GM18951 (cell line): ENCODE results near the gene PWP2.
"Not testable (repeated sequence)": the region's sequence is repeated elsewhere in the genome, so short reads cannot be mapped to it uniquely, and the experiment has no call there.

Experiments used
- in situ Hi-C: fragments of 300-500 bp; cut with MboI; formaldehyde crosslinking; loops from one replicate; pipeline ENCODE4 v1.12.0; 2022; ENCODE audit warnings: low sequenced_read_pairs, mixed read lengths, inconsistent platforms; ENCODE audit not compliant: unreplicated experiment

The PWP2 gene

DNA sequence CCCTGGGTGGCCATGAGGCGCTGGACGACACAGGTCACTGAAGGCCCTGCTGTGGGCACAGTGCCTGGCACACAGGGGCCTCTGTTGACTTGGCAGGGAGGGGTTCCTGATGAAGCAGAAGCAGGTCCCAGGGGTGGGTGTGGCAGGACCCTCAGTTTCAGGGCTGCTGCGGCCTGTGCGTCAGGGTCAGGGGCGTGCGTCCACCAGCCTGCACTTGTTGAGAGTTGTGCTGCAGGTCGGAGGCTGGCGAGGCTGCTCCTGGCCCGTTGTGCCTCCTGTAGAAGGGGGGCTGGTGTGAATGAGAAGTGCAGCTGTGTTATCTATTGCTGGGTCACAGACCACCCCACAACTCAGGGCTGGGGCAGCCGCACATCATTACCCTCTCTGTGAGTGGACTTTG lies 35.3 kb downstream of the PWP2 start:
- in situ Hi-C loops = loop anchor here (25.0 kb wide), 1 partner anchor 145 kb away; the partner anchor contains the start of gene AIRE

DNA sequence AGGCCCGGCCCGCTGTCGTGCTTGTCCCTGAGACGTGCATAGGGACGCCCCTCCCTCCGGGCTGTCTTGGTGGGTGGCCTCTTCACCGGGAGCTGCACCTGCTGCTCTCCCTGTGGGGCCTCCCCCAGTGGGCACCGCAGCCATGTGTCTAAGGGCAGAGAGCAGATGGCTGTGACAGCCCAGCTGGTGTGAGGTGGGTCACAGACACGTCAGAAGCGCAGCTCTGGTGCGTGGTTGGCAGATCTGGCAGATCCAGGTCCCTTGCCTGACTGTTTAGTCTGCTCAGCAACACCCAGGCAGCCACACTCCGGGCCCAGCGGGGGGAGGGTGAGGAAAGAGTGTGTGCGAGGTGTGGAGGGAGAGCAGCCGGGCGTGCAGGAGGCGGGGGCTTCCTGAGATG lies 36.2 kb downstream of the PWP2 start:
- in situ Hi-C loops = loop anchor here (25.0 kb wide), 1 partner anchor 144 kb away; the partner anchor contains the start of gene AIRE

DNA sequence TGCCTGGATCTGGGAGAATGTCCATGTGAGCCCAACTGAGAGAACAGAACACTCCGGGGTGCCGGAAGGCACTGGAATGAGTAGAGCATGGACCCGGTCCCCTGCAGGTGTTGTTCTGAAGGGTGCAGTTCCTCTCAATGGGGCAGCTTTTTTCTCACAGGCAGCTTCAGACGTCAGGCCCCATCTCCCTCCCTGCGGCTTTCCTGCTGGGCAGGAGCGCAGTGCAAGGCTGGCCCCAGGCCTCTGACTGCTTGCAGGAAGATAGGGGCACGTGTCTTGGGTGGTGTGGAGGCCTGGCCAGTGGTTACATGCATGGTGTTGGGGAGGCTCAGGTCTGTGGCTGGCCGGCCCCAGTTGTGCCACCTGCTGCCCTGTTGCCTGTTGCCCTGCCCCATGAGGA lies 36.8 kb downstream of the PWP2 start:
- in situ Hi-C loops = loop anchor here (25.0 kb wide), 1 partner anchor 143 kb away; the partner anchor contains the start of gene AIRE

DNA sequence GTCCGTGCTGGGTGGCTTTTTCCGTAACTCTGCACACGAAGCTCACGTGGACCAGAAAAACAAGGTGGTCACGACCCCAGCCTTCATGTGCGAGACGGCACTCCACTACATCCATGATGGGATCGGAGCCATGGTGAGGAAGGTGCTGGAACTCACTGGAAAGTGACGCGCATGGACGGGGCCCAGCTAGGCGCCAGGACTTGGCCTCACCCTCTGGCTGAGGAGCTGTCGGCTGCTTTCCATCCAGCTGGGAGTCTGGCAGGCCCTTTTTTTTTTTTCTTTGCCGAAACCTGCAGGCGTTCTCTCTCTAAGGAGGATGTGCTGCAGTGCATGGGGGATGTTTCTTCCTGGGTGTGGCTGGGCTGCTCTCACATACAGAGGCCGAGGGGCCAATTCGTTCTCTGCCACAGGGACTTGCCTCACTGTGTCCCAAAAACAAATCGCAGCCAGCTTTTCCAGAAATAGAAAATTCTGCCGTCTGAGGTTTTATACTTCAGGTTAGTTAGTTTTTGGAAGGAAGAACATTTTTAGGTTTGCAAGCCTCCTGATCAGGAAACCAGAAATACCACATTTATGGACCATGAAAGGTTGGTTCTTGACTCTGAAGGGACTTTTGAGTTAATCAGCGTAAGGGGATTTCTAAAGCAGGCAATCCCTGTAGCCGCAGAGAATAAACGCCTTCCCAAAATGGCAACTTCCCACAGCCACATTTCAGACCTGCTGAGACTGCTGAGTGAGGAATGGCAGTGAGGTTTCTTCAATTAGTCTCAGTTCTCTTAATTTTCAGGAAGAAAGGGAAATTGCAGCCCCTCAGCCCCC lies 37.8 kb downstream of the PWP2 start:
- in situ Hi-C loops = loop anchor here (25.0 kb wide), 1 partner anchor 142 kb away; the partner anchor contains the start of gene AIRE

DNA sequence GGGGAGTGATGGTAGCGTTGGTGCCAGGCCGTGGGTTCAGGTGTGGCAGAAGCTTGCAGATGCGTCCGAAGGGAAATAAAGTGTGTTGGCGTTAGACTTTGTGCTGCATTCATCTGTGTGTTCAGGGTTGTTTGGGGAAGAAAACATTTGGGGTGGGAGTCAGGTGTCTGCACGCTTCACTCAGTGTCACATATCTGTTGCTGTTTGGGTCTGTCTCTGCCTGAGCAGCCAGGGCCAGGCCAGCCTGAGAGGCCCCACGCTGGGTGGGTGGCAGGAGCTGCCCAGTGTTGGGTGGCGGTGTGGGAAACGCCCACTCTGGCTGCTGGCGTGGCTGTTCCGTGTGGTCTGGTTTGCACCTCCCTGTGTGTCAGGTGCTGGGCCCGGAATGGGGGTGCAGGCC lies 38.4 kb downstream of the PWP2 start:
- in situ Hi-C loops = loop anchor here (25.0 kb wide), 1 partner anchor 142 kb away; the partner anchor contains the start of gene AIRE

DNA sequence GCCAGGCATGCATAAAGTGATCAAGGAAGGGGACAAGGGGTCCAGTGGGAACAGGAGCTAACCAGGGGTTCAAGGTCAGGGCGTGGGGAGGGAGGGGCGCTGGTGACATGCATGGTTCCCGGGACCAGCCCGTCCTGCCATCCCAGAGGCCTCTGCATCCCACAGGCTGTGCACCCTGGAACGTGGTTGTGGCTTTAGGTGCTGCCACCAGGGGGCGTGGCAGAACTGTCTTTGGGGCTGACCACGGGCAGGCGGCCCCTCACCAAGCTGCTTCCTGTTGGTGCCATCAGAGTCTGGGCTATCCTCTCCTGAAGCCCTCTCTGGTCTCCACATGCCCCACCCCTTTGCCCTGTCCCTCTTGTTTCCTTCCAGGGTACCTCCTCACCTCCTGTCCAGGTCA lies 39.9 kb downstream of the PWP2 start:
- in situ Hi-C loops = loop anchor here (25.0 kb wide), 1 partner anchor 140 kb away; the partner anchor contains the start of gene AIRE

DNA sequence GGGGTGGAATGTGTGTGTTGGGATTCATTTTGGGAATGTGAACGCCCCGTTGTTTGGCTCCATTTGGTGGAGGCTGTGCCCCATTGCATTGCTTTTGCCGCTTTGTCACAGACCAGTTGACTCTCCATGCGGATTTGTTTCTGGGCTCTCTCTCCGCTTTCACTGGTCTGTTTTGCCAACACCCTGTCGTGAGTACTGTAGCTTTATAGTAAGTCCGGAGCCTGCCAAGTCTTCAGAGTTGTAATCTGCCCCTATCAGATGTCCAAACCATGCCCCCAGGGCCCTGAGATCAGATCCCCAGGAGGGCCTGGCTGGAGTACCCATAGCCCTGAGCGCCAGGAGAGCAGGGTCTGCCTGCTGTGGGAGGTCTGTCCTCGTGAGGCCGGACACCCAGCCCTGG lies 43.1 kb downstream of the PWP2 start:
- in situ Hi-C loops = not testable (repeated sequence)

DNA sequence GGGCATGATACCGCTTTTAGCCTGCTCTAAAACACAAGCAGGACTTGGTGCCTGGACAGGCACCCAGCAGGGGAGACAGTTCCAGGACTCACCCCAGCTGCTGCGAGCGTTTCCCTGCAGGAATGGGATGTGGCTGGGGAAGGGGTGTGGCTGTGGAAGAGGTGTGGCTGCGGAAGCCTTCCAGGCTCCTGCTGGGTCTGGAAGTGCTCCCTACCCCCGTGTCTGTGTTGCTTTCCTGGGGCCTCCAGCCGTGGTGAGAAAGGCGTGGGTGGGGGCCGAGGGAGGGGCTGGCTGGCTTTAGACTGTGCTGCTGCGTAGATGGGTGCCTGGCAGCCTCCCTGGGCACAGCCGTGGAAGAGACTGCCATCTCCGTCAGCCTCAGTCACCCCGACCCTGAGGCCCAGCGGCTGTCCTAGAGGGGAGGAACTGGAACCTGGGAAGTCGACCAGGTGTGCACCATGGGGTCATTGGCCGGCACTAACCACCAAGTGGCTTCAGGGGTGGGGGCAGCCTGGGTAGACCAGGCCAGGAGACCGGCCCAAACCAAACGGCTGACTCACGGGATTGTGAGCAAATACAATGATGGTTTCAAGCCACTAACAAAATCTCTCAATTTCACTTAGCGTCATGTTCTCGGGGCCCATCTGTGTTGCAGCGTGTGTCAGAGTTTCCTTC lies 46.2 kb downstream of the PWP2 start:
- in situ Hi-C loops = not testable (repeated sequence)

DNA sequence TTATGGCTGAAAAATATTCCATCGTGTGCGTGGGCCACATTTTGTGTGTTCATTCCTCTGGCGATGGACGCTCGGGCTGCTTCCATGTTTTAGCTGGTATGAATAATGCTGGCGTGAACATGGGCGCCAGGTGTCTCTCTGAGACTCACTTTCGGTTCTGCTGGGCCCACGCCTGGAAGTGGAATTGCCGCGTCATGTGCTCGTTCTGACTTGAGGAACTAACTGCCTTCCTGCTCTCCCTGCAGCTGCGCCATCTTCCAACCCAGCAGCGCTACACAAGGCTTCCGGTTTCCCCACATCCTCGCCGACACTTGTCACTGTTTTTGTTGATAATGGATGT lies 46.7 kb downstream of the PWP2 start:
- in situ Hi-C loops = not testable (repeated sequence)

DNA sequence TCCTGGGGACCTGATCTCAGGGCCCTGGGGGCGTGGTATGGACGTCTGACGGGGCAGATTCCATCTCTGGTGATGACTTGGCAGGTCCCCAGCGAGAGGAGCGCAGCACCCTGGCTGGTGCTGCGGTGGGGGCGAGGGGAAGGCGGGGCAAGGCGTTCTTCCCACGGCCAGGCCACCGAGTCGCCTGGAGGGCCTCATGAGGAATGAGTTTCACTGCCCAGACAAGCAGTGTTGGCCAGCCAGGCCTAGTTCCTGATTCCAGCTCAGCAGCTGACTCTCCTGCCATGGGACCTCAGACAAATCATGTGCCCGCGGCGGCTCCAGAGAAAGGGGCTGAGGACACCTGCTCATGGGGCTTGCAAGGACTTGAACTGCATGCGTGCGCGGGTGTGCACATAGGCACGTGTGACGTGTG lies 47.6 kb downstream of the PWP2 start:
- in situ Hi-C loops = not testable (repeated sequence)

DNA sequence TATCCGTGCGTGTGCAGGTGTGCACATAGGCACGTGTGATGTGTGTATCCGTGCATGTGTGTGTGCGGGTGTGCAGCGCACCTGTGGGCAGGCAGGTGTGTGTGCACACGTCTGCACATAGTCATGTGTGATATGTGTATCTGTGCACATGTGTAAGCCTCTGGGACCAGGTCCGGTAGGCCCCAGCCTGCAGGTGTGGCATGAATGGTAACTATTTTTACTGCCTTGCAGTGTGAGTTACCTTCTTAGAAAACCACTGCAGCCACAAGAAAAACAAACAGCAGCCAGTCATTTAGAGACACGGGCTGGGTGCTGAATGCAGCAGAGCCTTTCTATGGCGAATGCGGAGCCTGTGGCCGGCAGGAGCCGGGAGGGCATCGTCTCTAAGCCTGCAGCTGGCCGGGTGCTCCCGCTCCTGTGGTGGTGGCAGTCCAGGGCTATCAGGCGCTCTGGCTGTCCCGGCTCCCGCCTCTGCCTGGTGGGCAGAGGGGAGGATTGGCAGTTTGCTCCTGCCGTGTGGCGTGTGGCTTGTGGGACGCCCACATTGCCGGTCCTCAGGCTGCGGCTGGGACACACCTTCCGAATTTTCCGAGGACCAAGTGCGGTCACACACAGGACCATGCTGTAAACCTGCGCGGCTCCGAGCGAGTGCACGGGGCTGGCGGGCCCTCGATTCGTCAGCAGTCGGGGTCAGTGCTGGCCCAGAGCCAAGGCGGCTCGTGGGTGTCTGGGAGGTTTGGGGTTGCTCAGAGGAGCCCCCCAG lies 48.2 kb downstream of the PWP2 start:
- in situ Hi-C loops = not testable (repeated sequence)

DNA sequence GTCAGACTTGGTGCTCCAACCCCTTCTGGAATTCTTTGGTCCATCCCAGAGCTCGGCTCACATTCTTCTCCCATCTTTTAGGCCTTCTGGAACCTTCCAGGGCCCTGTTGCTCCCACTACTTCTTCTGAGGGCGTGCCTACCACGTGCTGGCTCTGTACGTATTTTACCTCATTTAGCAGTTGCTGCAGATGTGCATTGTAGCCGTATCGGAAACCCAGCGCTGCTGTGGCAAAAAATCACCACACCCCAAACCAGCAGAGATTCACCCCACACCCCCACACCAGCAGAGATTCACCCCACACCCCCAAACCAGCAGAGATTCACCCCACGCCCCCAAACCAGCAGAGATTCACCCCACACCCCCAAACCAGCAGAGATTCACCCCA lies 48.8 kb downstream of the PWP2 start:
- in situ Hi-C loops = not testable (repeated sequence)

DNA sequence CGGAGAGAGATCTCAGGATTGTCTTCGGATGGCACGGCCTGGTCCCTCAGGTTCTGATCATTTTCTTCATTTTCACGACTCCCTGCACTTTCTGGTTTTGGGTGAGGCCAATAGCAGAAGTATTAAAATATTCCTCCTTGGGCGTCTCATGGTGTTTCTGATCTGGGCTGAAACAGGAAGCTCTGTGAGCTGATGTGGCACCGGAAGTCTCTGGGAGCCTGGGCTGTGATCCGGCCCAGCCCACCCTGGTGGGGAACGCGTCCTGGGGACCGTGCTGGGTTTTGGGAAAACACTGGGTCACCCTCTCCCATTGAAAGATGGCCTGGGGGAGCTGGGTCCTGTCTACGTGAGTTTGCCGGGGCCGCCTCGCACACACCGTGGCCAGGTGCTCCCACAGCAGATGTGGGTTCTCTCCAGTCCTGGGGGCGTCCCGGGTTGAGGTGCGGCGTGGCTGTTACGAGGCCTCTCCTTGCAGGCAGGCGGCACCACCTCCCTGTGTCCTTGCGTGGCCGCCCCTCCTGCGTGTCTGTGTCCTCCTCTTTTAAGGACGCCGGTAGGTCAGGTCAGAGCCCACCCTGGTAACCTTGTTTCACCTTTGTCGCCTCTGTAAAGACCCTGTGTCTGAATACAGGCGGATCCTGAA lies 50.4 kb downstream of the PWP2 start:
- in situ Hi-C loops = not testable (repeated sequence)

DNA sequence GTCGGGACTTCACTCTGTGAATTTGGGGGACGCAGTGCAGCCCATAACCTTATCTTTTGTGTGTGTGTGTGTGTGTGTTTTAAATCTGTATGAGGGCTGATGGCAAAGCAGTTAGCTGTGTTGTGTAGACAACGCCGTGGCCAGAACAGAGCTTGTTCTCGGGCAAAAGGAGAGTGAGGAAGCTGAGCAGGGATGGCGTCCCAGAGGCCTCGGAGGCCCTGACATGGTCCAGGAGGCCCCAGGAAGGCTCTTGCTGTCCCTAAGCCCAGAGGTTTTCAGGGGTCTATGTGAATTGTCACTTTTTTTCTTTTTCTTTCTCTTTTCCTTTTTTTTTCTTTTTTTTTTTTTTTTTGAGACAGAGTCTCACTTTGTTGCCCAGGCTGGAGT lies 50.9 kb downstream of the PWP2 start:
- in situ Hi-C loops = not testable (repeated sequence)

DNA sequence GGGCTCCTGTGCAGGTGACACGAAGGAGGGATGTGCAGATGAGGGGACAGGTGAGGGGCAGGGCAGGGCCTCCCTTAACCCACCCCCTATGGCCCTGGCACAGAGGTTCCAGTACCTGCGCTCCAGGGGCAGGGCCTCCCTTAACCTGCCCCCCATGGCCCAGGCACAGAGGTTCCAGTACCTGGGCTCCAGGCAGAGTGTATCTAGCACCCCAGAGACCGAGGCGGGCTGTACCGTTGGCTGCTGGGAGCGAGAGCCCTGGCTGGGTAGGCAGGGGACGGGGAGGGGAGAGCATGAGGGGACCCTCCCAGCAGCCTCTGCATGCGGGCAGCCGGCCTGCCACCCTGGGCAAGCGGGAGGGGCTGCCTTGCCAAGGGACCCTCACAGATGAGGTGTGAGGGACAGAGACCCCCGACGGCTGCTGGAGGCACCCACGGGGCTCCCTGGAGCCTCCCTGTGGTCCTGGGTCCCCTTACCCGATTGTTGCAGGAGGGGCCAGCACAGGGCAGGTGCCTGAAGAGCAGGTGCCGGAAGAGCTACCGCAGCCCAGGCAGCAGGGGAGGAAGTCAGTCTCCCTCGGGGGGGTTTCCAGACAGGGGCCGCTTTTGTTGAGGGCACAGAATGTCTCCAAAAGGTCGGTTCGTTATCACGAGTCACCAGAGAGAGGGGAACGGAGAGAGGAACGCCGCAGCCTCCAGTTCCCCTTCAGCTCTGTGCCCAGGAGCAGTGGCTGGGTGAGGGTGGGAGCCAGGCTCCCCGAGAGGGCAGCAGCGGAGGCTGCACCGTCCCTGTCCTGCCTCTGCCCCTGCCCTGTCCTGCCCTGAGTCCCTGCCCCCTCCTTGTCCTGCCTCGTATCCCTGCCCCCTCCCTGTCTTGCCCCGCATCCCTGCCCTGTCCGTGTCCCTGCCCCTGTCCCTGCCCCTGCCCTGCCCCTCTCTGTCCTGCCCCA lies 52.4 kb downstream of the PWP2 start:
- in situ Hi-C loops = not testable (repeated sequence)

DNA sequence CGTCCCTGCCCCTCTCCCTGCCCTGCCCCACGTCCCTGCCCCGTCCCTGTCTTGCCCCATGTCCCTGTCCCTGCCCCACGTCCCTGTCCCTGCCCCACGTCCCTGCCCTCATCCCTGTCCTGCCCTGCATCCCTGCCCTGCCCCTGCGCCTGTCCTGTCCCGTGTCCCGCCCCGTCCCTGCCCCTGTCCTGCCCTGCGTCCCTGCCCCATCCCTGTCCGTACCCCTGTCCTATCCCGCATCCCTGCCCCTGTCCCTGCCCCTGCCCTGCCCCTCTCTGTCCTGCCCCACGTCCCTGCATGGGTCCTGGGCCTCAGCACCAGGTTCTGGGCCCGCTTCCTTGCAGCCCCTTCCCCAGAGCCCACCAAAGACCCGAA lies 53.1 kb downstream of the PWP2 start:
- in situ Hi-C loops = not testable (repeated sequence)

DNA sequence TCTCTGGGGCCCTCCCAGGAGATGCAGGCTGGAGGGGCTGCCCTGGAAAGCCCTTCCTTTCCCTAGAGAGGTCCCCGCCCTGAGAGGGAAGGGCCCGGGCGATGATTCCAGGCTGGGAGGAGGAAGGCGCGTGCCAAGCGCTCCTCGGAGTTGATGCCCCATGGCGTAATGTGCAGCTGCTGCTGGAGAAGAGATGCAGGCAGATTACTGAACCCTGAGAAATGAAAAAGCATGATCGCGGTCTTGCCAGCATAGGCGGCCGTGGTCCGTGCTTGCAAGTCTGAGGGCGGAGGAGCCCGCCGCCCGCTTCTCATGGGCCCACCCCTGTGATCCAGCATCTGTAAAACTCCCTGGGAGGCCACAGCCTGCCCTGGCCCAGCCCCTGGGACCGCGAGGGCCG lies 53.6 kb downstream of the PWP2 start:
- in situ Hi-C loops = not testable (repeated sequence)

DNA sequence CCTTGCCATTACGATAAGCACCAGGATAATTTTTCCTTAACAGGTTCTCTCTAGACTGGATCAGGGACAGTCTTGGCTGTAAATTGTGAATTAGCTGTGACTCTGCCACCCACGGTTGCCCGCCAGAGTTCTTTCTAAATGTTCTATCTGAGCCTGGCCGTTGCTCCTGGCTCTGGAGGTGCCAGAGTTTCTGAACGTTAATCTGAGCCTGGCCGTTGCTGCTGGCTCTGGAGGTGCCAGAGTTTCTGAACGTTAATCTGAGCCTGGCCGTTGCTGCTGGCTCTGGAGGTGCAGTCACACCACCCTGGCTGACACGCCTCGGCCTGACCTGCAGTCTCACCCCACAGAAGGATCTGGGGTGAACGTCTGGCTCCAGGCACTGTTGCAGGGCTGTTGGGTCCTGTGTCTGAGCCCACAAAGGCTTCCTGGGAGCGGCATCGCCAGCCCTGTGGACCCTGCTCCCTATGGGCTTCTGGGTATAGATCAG lies 56.0 kb downstream of the PWP2 start:
- in situ Hi-C loops = not testable (repeated sequence)

DNA sequence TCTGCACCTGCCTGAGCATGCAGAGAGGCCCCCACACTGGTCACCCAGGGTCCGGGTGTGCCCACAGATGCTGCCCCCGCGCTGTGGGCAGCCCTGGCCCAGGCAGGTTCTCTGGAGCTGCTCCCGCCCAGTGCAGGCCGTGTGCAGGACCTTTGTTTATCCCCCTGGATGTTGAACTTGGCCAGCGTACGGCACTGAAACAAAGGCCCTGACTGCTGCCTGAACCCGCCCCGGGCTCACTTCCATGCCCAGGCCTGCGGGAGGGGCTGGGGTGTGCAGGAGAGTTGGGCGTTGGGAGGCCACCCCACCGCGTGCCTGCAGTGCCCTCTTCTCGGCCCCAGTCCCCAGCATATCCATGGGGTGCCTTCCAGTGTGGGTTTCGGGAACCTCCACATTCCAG lies 58.7 kb downstream of the PWP2 start:
- in situ Hi-C loops = not testable (repeated sequence)
